Tibial nerve (tissue), 4 donors: ENCODE results near the gene ZNF776.

Source experiments
- CTCF ChIP-seq, 5 experiments: fragments of 200-600 bp in 3 of 5; fragments of 450-650 bp in 2 of 5; sonication (generic) in 3 of 5; IDR thresholded peaks; one replicate each; pipeline ENCODE4 v1.5.1; 2016 to 2019; ENCODE audit warnings: antibody characterized with exemption in 5 of 5, mild to moderate bottlenecking in 3 of 5, moderate library complexity in 2 of 5
- EP300 ChIP-seq, 2 donors: sonication (generic); formaldehyde crosslinking; IDR thresholded peaks; one replicate each; pipeline ENCODE4 v1.6.1; 2017; ENCODE audit warnings: antibody characterized with exemption in 2 of 2, mild to moderate bottlenecking in 1 of 2
- POLR2A ChIP-seq, 2 donors: fragments of 450-650 bp; IDR thresholded peaks; one replicate each; pipeline ENCODE4 v1.6.1; 2017; ENCODE audit warnings: antibody characterized with exemption in 2 of 2, mild to moderate bottlenecking in 2 of 2, moderate library complexity in 2 of 2

- TF ChIP-seq CTCF (IDR thresholded peaks at IDR 0.05) (no peak), POLR2A (IDR thresholded peaks at IDR 0.05) (no peak), EP300 (IDR thresholded peaks at IDR 0.05) (no peak)
Observed at GRCh38 chr19:57786286-57786685, 39.7 kb downstream of the ZNF776 start.
